ACHN (cell line): ENCODE data around the gene UTP4.

ENCODE experiments used
- DNase-seq: peaks from one replicate; pipeline ENCODE4 v3.0.0-alpha.2; 2015
- in situ Hi-C: cut with HindIII; loops from 2 replicates; pipeline ENCODE4 v1.10.0; 2017; ENCODE audit warnings: low sequenced_read_pairs, low pct_ligation_motif_present, low pct_unique_long_range_greater_than_20kb

Gene UTP4

GRCh38 chr16:69108905-69109252 lies 23.6 kb upstream of the UTP4 start:
- in situ Hi-C loops = loop anchor here (25.0 kb wide), 1 partner anchor 197 kb away; no protein-coding TSS in a partner anchor
- no peak for DNase-seq

GRCh38 chr16:69109486-69110270 lies 22.8 kb upstream of the UTP4 start:
- DNase-seq = no peak
- in situ Hi-C loops = loop anchor here (25.0 kb wide), 1 partner anchor 197 kb away; no protein-coding TSS in a partner anchor

- no peak for DNase-seq
- in situ Hi-C loops = loop anchor here (25.0 kb wide), 1 partner anchor 198 kb away; no protein-coding TSS in a partner anchor
These were observed 22.0 kb upstream of the UTP4 start for GRCh38 chr16:69110406-69110805.

GRCh38 chr16:69111216-69111875 lies 21.1 kb upstream of the UTP4 start:
- no peak for DNase-seq
- in situ Hi-C loops = loop anchor here (25.0 kb wide), 1 partner anchor 199 kb away; no protein-coding TSS in a partner anchor

- DNase-seq = no peak
- in situ Hi-C loops = loop anchor here (25.0 kb wide), 1 partner anchor 200 kb away; no protein-coding TSS in a partner anchor
These were observed 20.6 kb upstream of the UTP4 start for GRCh38 chr16:69111876-69112230.

GRCh38 chr16:69112285-69113129 lies 19.9 kb upstream of the UTP4 start:
- in situ Hi-C loops = loop anchor here (25.0 kb wide), 1 partner anchor 200 kb away; no protein-coding TSS in a partner anchor
- peak; percentile 69 for DNase-seq

- in situ Hi-C loops = loop anchor here (25.0 kb wide), 1 partner anchor 201 kb away; no protein-coding TSS in a partner anchor
These were observed 19.2 kb upstream of the UTP4 start for GRCh38 chr16:69113216-69113615.

GRCh38 chr16:69114346-69114975 lies 18.0 kb upstream of the UTP4 start:
- DNase-seq = no peak
- in situ Hi-C loops = loop anchor here (25.0 kb wide), 1 partner anchor 202 kb away; no protein-coding TSS in a partner anchor

More at GRCh38 chr16:69113216-69113615, 19.2 kb upstream of the UTP4 start:
- no peak for DNase-seq

GRCh38 chr16:69114976-69115355 lies 17.5 kb upstream of the UTP4 start:
- in situ Hi-C loops = loop anchor here (25.0 kb wide), 1 partner anchor 203 kb away; no protein-coding TSS in a partner anchor

GRCh38 chr16:69115361-69115760 lies 17.1 kb upstream of the UTP4 start:
- no peak for DNase-seq
- in situ Hi-C loops = loop anchor here (25.0 kb wide), 1 partner anchor 203 kb away; no protein-coding TSS in a partner anchor

More at GRCh38 chr16:69114976-69115355, 17.5 kb upstream of the UTP4 start:
- no peak for DNase-seq

- DNase-seq = no peak
- in situ Hi-C loops = loop anchor here (25.0 kb wide), 1 partner anchor 204 kb away; no protein-coding TSS in a partner anchor
These were observed 16.6 kb upstream of the UTP4 start for GRCh38 chr16:69115837-69116236.

- in situ Hi-C loops = loop anchor here (25.0 kb wide), 1 partner anchor 204 kb away; no protein-coding TSS in a partner anchor
- DNase-seq = no peak
These were observed 16.1 kb upstream of the UTP4 start for GRCh38 chr16:69116256-69116875.

- in situ Hi-C loops = loop anchor here (25.0 kb wide), 1 partner anchor 205 kb away; no protein-coding TSS in a partner anchor
- DNase-seq = no peak
These were observed 15.5 kb upstream of the UTP4 start for GRCh38 chr16:69116906-69117305.

GRCh38 chr16:69118468-69118867 lies 14.0 kb upstream of the UTP4 start:
- in situ Hi-C loops = loop anchor here (25.0 kb wide), 1 partner anchor 206 kb away; no protein-coding TSS in a partner anchor
- no peak for DNase-seq

GRCh38 chr16:69118994-69119393 lies 13.5 kb upstream of the UTP4 start:
- DNase-seq = no peak

GRCh38 chr16:69119536-69119935 lies 12.9 kb upstream of the UTP4 start:
- DNase-seq = no peak
- in situ Hi-C loops = loop anchor here (25.0 kb wide), 1 partner anchor 207 kb away; no protein-coding TSS in a partner anchor

More at GRCh38 chr16:69118994-69119393, 13.5 kb upstream of the UTP4 start:
- in situ Hi-C loops = loop anchor here (25.0 kb wide), 1 partner anchor 207 kb away; no protein-coding TSS in a partner anchor

- in situ Hi-C loops = loop anchor here (25.0 kb wide), 1 partner anchor 208 kb away; no protein-coding TSS in a partner anchor
- DNase-seq = no peak
These were observed 12.3 kb upstream of the UTP4 start for GRCh38 chr16:69120096-69120664.
